HK-2 (cell line): Measurements from ENCODE around the gene CEP68.

Source experiments
- DNase-seq: peaks from one replicate; pipeline ENCODE4 v3.0.0-alpha.2; 2018; ENCODE audit not compliant: unreplicated experiment

CEP68 gene

DNA sequence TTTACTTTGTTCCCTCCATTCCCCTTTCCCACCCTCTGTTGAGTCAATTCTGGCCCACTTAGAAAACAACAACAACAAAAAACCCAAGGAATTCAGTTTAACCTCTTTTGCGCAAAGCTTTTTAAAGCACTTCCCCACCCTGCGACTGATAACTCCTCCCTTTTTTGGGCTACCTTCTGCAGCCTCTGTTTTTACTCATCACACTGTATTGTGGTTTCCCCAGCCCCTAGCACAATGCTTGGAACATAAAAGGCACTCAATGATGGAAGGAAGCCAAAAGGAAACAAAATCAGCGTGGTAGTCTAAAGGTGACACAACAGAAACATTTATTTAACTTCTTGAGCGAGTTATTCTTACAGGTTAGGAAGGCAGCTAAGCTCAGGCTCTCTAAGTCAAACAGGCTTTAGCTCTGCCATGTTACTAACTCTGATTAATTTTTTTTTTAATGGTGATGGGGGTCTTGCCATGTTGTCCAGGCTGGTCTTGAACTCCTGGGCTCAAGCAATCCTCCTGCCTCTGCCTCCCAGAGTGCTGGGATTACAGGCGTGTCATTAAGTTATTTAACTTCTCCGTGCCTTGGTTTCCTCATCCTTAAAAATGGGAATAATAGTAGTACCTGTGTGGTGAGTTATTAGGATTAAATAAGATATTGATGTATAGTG is 1.3 kb downstream of the CEP68 start:
- DNase-seq, result no peak

GRCh38 chr2:65059071-65059470 is 2.9 kb downstream of the CEP68 start:
- DNase-seq, result no peak

- DNase-seq, result no peak
These were observed 5.1 kb downstream of the CEP68 start for GRCh38 chr2:65061146-65061909.

GRCh38 chr2:65061910-65062339 is 5.7 kb downstream of the CEP68 start:
- no peak for DNase-seq

DNA sequence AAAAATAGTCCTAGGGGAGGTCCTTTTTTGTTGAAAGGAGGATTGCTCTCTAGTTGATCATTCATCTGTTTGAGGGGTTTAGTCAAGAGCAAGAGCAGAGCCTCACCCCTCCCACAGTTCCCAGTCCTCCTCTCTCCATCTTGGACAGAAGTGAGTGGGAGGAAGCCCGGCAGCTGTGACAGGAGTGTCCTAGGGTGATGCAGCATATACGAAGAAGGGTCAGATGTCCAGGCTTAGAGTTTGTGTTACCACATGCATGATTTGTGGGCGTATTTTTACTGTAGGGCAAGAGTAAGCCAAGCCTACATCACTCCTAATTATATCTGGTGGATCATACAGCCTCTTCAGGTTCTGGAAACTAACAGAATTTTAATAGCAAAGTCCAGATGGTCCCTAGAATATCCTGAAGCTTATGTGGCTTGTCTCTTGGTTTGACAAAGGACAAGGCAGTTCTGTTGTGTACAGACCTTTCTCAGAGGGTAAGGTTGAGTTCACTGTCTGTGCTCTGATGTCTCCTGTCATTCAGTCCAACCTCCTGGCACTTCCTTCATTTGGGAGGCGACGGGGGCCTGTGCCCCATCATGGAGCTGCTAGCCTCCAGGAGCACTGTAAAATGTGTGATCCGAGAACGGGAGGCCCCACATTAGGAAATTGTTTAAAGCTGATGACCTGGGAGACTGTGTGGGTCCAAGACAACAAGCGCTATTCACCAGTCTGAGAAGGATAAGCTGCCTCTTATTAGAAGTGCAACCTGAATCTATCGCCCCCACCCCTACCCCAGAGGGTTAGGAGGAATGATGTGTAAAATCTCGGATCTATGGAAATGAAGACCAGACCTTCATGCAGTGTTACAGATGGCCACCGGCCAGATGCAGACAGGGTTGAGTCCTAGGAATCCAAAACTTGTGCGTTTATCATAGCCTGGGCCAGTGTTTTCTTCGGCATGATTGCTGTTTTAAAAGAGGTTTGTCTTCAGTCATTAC is 6.9 kb downstream of the CEP68 start:
- DNase-seq, result no peak

GRCh38 chr2:65064728-65065552 is 8.7 kb downstream of the CEP68 start:
- DNase-seq, result peak; percentile 25

GRCh38 chr2:65067806-65068553 is 11.8 kb downstream of the CEP68 start:
- no peak for DNase-seq

DNA sequence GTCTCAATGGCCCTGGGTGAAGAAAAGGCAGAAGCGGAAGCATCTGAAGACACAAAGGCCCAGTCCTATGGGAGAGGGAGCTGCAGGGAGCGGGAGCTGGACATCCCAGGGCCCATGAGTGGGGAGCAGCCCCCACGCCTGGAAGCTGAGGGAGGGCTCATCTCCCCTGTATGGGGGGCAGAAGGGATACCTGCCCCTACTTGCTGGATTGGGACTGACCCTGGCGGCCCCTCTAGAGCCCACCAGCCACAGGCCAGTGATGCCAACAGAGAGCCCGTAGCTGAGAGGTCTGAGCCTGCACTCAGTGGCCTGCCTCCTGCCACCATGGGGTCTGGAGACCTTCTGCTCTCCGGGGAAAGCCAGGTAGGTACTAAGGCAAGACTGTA is 13.2 kb downstream of the CEP68 start:
- DNase-seq, result no peak

GRCh38 chr2:65070172-65070830 is 14.1 kb downstream of the CEP68 start:
- peak; percentile 58 for DNase-seq

DNA sequence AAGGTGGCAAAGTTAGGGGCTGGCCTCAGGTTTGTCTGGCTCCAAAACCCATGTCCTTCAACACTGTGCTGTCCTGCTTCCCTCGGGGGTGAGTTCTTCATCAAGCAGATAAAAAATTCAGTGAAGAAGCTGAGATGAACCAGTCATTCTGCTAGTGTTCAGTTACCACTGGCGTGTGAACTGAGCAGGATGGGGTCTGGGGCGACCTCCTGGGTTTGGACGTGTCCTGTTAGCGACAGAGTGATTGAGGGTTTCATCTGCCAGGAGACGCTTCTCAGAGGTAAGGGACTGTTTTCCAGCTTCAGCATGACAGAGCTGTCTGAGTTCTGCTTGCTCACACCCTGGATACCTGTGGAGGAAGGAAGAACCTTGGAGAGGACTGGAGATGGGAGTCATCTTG is 14.6 kb downstream of the CEP68 start:
- no peak for DNase-seq

GRCh38 chr2:65071499-65072180 is 15.4 kb downstream of the CEP68 start:
- DNase-seq, result no peak

DNA sequence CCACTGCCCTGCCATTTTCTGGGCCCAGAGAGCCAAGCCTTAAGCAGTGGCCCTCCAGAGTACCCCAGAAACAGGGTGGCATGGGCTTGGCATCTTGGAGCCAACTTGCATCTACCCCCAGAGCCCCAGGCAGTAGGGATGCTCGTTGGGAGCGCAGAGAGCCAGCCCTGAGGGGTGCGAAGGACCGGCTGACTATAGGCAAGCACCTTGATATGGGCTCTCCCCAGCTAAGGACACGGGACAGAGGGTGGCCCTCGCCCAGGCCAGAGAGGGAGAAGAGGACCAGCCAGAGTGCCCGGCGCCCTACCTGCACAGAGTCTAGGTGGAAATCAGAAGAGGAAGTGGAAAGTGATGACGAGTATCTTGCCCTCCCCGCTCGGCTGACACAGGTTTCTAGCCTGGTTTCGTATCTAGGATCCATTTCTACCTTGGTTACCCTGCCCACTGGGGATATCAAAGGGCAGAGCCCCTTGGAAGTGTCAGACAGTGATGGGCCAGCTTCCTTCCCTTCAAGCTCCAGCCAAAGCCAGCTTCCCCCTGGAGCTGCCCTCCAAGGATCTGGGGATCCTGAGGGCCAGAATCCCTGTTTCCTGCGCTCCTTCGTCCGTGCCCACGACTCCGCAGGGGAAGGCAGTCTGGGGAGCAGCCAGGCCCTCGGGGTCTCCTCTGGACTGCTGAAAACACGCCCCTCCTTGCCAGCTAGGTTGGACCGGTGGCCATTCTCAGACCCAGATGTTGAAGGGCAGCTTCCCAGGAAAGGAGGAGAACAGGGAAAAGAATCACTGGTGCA is 16.2 kb downstream of the CEP68 start:
- DNase-seq, result no peak

DNA sequence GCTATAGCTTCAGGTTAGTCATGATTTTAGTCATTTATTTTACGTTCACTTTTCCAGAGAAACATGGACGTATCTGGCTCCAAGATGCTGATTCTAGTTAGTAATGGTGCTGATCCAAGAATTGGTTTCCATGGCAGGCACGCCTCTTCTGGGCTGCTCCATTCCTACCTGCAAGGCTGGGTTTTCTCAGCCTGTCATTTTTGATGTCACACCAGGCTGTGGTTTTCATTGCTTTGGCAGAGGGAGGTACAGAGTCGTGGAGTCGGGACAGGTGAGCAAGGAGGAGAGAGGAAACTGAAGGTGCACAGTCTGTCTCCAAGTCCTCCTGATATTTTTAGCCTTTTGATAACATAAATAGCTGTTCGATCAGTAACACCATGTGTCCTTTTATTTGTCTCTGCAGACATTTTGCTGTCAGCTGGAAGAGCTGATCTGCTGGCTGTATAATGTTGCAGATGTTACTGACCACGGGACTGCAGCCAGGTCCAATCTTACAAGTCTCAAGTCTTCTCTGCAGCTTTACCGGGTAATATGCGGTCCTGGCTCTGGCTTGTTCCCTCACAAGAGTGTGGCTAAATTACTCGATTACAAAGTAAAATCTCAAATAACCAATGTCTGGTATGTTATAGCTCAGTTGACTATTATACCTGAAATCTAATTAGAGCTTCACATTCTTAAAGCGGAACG is 17.8 kb downstream of the CEP68 start:
- no peak for DNase-seq

- DNase-seq, result no peak
These were observed 19.0 kb downstream of the CEP68 start for GRCh38 chr2:65075176-65075575.

- no peak for DNase-seq
These were observed 19.6 kb downstream of the CEP68 start for GRCh38 chr2:65075605-65076344.

- no peak for DNase-seq
These were observed 20.1 kb downstream of the CEP68 start for GRCh38 chr2:65076345-65076710.

GRCh38 chr2:65077898-65078297 is 21.7 kb downstream of the CEP68 start:
- DNase-seq, result no peak
